Endothelial cell of umbilical vein (primary cell): ENCODE data around the gene CASK. TPM values are rescaled to one million over a fixed set of nuclear protein-coding genes. Genes with fewer than 3 reads are reported as not detected.

Experiments used
- BruUV-seq: library from RNA; stranded (reverse); fragments of 400-500 nt; replicated peaks from 2 replicates; lab custom pipeline; 2021; lab: Mats Ljungman, UMichigan
- CTCF ChIA-PET: fragments of 300-600, 350-600 bp; sonication (Branson Sonifier 250); formaldehyde crosslinking; loops from one replicate; lab custom pipeline; 2021; ENCODE audit warnings: antibody characterized with exemption, inconsistent platforms; lab: Charles Lee
- POLR2A ChIA-PET: fragments of 300-600, 350-600 bp; sonication (Branson Sonifier 250); formaldehyde crosslinking; loops from one replicate; lab custom pipeline; 2021; ENCODE audit warnings: antibody characterized with exemption, inconsistent platforms; lab: Charles Lee
- DNase-seq: peaks from one replicate; pipeline ENCODE4 v3.0.0-alpha.2; 2011; ENCODE audit warnings: low read depth, low spot score
- FAIRE-seq: peaks from 2 replicates; lab custom pipeline; 2011; peaks lifted over from hg19 to GRCh38; lab: Jason Lieb, UNC
- H2AFZ ChIP-seq: 2 replicates; pipeline ENCODE4 v1.6.0; 2012; ENCODE audit warnings: low read depth, low read length, control low read depth, inconsistent platforms
- H3K27ac ChIP-seq: 2 replicates; pipeline ENCODE4 v1.5.1; 2011; ENCODE audit warnings: low read depth, mild to moderate bottlenecking, control low read depth, low read length, moderate library complexity; ENCODE audit not compliant: insufficient read depth
- H3K27me3 ChIP-seq, 2 experiments: 2 replicates each; pipeline versions ENCODE4 v1.6.0 to v1.6.1; 2011; ENCODE audit warnings: low read length in 2 of 2, mixed read lengths in 1 of 2; ENCODE audit not compliant: control insufficient read depth in 2 of 2, insufficient read depth in 2 of 2
- H3K36me3 ChIP-seq, 2 experiments: 2 replicates in 1 of 2; 3 replicates in 1 of 2; pipeline ENCODE4 v1.5.1; 2011; ENCODE audit warnings: low read length in 2 of 2, mild to moderate bottlenecking in 1 of 2, moderate library complexity in 1 of 2; ENCODE audit not compliant: control insufficient read depth in 2 of 2, insufficient read depth in 2 of 2; ENCODE audit errors: extremely low read depth in 1 of 2
- H3K4me1 ChIP-seq: 3 replicates; pipeline ENCODE4 v1.5.1; 2011; ENCODE audit warnings: mild to moderate bottlenecking, low read length; ENCODE audit not compliant: control insufficient read depth, insufficient read depth; ENCODE audit errors: extremely low read depth
- H3K4me2 ChIP-seq: 2 replicates; pipeline ENCODE4 v1.6.1; 2011; ENCODE audit warnings: low read length, control low read depth, mixed read lengths; ENCODE audit not compliant: insufficient read depth
- H3K4me3 ChIP-seq, 3 experiments: fragments of 200-600 bp in 1 of 3; sonication (generic), shearing (Covaris generic) in 1 of 3; replicated peaks in 1 of 3; 2 replicates each; pipeline ENCODE4 v1.5.1; 2011 to 2016; ENCODE audit warnings: control low read depth in 3 of 3, low read length in 3 of 3, mild to moderate bottlenecking in 2 of 3, inconsistent platforms in 1 of 3, low read depth in 1 of 3, moderate library complexity in 1 of 3; ENCODE audit not compliant: insufficient read depth in 1 of 3
- H3K79me2 ChIP-seq: 2 replicates; pipeline ENCODE4 v1.6.0; 2012; ENCODE audit warnings: low read length, inconsistent platforms; ENCODE audit not compliant: control insufficient read depth, insufficient read depth
- H3K9ac ChIP-seq: replicated peaks from 2 replicates; pipeline ENCODE3; 2011; ENCODE audit warnings: low read length, control low read depth; ENCODE audit not compliant: insufficient read depth; ENCODE audit errors: extremely low read depth
- H3K9me1 ChIP-seq: replicated peaks from 3 replicates; pipeline ENCODE4 v1.6.0; 2011; ENCODE audit warnings: mild to moderate bottlenecking, low read length; ENCODE audit not compliant: control insufficient read depth, insufficient read depth; ENCODE audit errors: extremely low read depth
- H3K9me3 ChIP-seq: replicated peaks from 2 replicates; pipeline ENCODE4 v1.5.1; 2012; ENCODE audit warnings: low read length, inconsistent platforms; ENCODE audit not compliant: control insufficient read depth, insufficient read depth
- H4K20me1 ChIP-seq: replicated peaks from 2 replicates; pipeline ENCODE3; 2011; ENCODE audit warnings: mild to moderate bottlenecking, low read length; ENCODE audit not compliant: control insufficient read depth, insufficient read depth; ENCODE audit errors: extremely low read depth
- CTCF ChIP-seq, 2 donors: IDR thresholded peaks; 1 replicate in 1 of 2; 2 replicates in 1 of 2; pipeline ENCODE4 v1.5.1; 2011; ENCODE audit warnings: low read length in 2 of 2, mild to moderate bottlenecking in 2 of 2, moderate library complexity in 2 of 2, control low read depth in 1 of 2, inconsistent platforms in 1 of 2, low read depth in 1 of 2; ENCODE audit not compliant: insufficient read depth in 1 of 2; ENCODE audit errors: extremely low read depth in 1 of 2
- EZH2 ChIP-seq: IDR thresholded peaks from 2 replicates; pipeline ENCODE4 v1.6.1; 2012; ENCODE audit warnings: borderline replicate concordance, low read depth, mild to moderate bottlenecking, moderate library complexity, low read length, inconsistent platforms; ENCODE audit not compliant: severe bottlenecking
- FOS ChIP-seq: IDR thresholded peaks from 2 replicates; pipeline ENCODE4 v1.6.1; 2011; ENCODE audit warnings: mild to moderate bottlenecking, low read length, moderate library complexity, borderline replicate concordance; ENCODE audit not compliant: insufficient read depth
- GATA2 ChIP-seq: IDR thresholded peaks from 2 replicates; pipeline ENCODE4 v1.7.0; 2011; ENCODE audit warnings: low read depth, mild to moderate bottlenecking, moderate library complexity, mixed read lengths, low read length; ENCODE audit not compliant: insufficient read length, insufficient read depth
- JUN ChIP-seq: IDR thresholded peaks from 2 replicates; pipeline ENCODE4 v1.6.1; 2011; ENCODE audit warnings: borderline replicate concordance, low read depth; ENCODE audit not compliant: insufficient read length, insufficient read depth
- MYC ChIP-seq: IDR thresholded peaks from one replicate; pipeline ENCODE4 v1.6.1; 2011; ENCODE audit warnings: mild to moderate bottlenecking, low read depth, low read length
- POLR2A ChIP-seq: IDR thresholded peaks from 2 replicates; pipeline ENCODE4 v1.6.1; 2012; ENCODE audit warnings: low read depth, mild to moderate bottlenecking, control low read depth, low read length
- POLR2AphosphoS5 ChIP-seq: IDR thresholded peaks from 2 replicates; pipeline ENCODE4 v1.6.1; 2012; ENCODE audit warnings: low read depth, mild to moderate bottlenecking, control low read depth, low read length, moderate library complexity; ENCODE audit not compliant: insufficient read depth
- dilution Hi-C: fragments of 300-500 bp; cut with MboI; formaldehyde crosslinking; loops from one replicate; pipeline ENCODE4 v1.15.0; 2019; ENCODE audit warnings: low sequenced_read_pairs; ENCODE audit not compliant: extremely low pct_ligation_motif_present
- intact Hi-C: fragments of 100-400 bp; cut with micrococcal nuclease; formaldehyde crosslinking; loops from one replicate; pipeline ENCODE4 v1.10.0; 2022
- polyA plus RNA-seq, 4 experiments: library from polyadenylated mRNA; depleted of rRNA in 3 of 4; stranded (reverse) in 3 of 4; unstranded in 1 of 4; fragments of >200 nt; gene quantifications; 2 replicates each; pipeline versions ENCODE4 v1.2.1 to v1.2.3, GENCODE V29; 2011 to 2012; ENCODE audit warnings: missing spikeins in 1 of 4
- total RNA-seq: library from RNA; stranded (reverse); gene quantifications from 2 replicates; pipeline ENCODE4 v1.2.3, GENCODE V29; 2021
- TF ChIP-seq, protein P1 (sequence below): IDR thresholded peaks from 2 replicates; pipeline ENCODE4 v1.6.1; 2011; ENCODE audit not compliant: insufficient read depth, insufficient read length

Gene CASK
- total and polyA plus RNA-seq, 2 donors (not counting 3 experiments of a cell fraction or from before 2014, with no cell fraction given): 6.4 to 30.4 TPM

- peak overlapping the region; percentile 16 for H3K9ac ChIP-seq
- no peaks in the 10 kb centered on the region for H3K27me3 ChIP-seq
- H2AFZ ChIP-seq: no peak overlapping the region
- H3K9me3 ChIP-seq: no peaks in the 10 kb centered on the region
- no peaks in the 10 kb centered on the region for H3K36me3 ChIP-seq
- ChIA-PET POLR2A (no interaction called here), CTCF (interaction anchor here (1.1 to 1.6 kb wide), 2 partner anchors 19 to 221 kb away, joined by 3 to 5 read pairs; no protein-coding TSS in a partner anchor)
- no peaks in the 10 kb centered on the region for H3K9me1 ChIP-seq
- H3K79me2 ChIP-seq: no peaks in the 10 kb centered on the region
- peak overlapping the region; percentile 24 for H3K4me2 ChIP-seq
- dilution Hi-C loops: no loop called here
- peak; percentile 84 for FAIRE-seq
- peaks cover 12% of the 10 kb centered on the region for H3K4me1 ChIP-seq
- intact Hi-C loops: no loop called here
- DNase-seq: peak; percentile 74
- no peak overlapping the region for H3K4me3 ChIP-seq
- TF ChIP-seq POLR2AphosphoS5 (no peak), FOS (peak; percentile 70), JUN (peak; percentile 6)
- H4K20me1 ChIP-seq: no peaks in the 10 kb centered on the region
- no TSS peak for BruUV-seq
- peak overlapping the region; percentile 61 for H3K27ac ChIP-seq
Measured at GRCh38 chrX:41779030-41779564, 144.3 kb downstream of the CASK start.

- no peaks in the 10 kb centered on the region for H4K20me1 ChIP-seq
- no peak for FAIRE-seq
- no TSS peak for BruUV-seq
- H3K9ac ChIP-seq: no peak overlapping the region
- H3K4me2 ChIP-seq: no peak overlapping the region
- no peaks in the 10 kb centered on the region for H3K9me3 ChIP-seq
- CTCF ChIA-PET: interaction anchor here (1.1 kb wide), 1 partner anchor 25 kb away, joined by 4 read pairs; no protein-coding TSS in a partner anchor
- TF ChIP-seq CTCF (IDR thresholded peaks at IDR 0.05; ENCODE audit: extremely low read depth in 1 of 2, insufficient read depth in 1 of 2, low read depth in 1 of 2, low read length in 2 of 2) (no peak), POLR2AphosphoS5 (no peak), GATA2 (no peak), JUN (no peak), FOS (no peak), EZH2 (no peak), POLR2A (no peak), MYC (no peak)
- TF ChIP-seq, protein P1, sequence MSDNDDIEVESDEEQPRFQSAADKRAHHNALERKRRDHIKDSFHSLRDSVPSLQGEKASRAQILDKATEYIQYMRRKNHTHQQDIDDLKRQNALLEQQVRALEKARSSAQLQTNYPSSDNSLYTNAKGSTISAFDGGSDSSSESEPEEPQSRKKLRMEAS: no peak
- H3K9me1 ChIP-seq: no peaks in the 10 kb centered on the region
- H3K27ac ChIP-seq: no peak overlapping the region
- no peaks in the 10 kb centered on the region for H3K36me3 ChIP-seq
- intact Hi-C loops (no loop called here), dilution Hi-C loops (no loop called here)
- DNase-seq: no peak
- H2AFZ ChIP-seq: no peak overlapping the region
- H3K4me3 ChIP-seq: no peak overlapping the region
- peaks cover 2% of the 10 kb centered on the region for H3K4me1 ChIP-seq
- POLR2A ChIA-PET: no interaction called here
- H3K79me2 ChIP-seq: no peaks in the 10 kb centered on the region
- H3K27me3 ChIP-seq: no peaks in the 10 kb centered on the region
Measured at GRCh38 chrX:41761702-41762101, 161.7 kb downstream of the CASK start.
